GM12878 (cell line): ENCODE results near the gene USP12.

Experiments
- BRCA1 ChIP-seq: IDR thresholded peaks from 2 replicates; pipeline ENCODE4 v1.6.1; 2011; ENCODE audit warnings: low read depth, low read length, improper control_type of control experiment
- EZH2 ChIP-seq: IDR thresholded peaks from 2 replicates; pipeline ENCODE4 v1.6.1; 2012; ENCODE audit warnings: low read depth, mild to moderate bottlenecking, control low read depth, inconsistent platforms, low read length, borderline replicate concordance; ENCODE audit not compliant: control insufficient read depth
- FOXM1 ChIP-seq: IDR thresholded peaks from 2 replicates; pipeline ENCODE4 v1.6.1; 2012; ENCODE audit warnings: low read depth, mild to moderate bottlenecking, inconsistent platforms, low read length, moderate library complexity
- SMARCA5 ChIP-seq: fragments of 450-650 bp; IDR thresholded peaks from 2 replicates; pipeline ENCODE4 v1.6.1; 2017; ENCODE audit warnings: mild to moderate bottlenecking

DNA sequence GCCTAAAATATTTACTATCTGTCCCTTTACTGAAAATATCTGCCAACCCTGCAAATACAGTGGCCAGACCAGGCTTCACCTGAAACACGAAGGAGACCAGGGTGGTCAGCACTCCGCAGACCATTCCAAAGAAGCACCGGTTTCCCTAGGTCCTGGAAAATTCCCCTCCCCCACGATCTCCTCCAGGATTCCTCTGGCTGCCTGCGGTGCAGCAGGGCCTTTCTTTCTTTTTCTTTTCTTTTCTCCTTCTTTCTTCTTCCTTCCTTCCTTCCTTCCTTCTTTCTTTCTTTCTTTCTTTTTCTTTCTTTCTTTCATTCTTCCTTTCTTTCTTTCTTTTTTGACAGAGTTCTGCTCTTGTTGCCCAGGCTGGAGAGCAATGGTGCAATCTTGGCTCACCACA, 152.7 kb downstream of the USP12 start:
- no peak for TF ChIP-seq BRCA1
- TF ChIP-seq SMARCA5: no peak
- no peak for TF ChIP-seq FOXM1
- TF ChIP-seq EZH2: no peak
